Activated CD8-positive, alpha-beta memory T cell treated with anti-CD3 and anti-CD28 coated beads for 4 hours (primary cell): ENCODE results near the gene PLPPR5.

Experiments used
- DNase-seq, 2 donors: peaks; one replicate each; pipeline ENCODE4 v3.0.0-alpha.2; 2020; ENCODE audit warnings: low read depth in 2 of 2

Gene PLPPR5

DNA sequence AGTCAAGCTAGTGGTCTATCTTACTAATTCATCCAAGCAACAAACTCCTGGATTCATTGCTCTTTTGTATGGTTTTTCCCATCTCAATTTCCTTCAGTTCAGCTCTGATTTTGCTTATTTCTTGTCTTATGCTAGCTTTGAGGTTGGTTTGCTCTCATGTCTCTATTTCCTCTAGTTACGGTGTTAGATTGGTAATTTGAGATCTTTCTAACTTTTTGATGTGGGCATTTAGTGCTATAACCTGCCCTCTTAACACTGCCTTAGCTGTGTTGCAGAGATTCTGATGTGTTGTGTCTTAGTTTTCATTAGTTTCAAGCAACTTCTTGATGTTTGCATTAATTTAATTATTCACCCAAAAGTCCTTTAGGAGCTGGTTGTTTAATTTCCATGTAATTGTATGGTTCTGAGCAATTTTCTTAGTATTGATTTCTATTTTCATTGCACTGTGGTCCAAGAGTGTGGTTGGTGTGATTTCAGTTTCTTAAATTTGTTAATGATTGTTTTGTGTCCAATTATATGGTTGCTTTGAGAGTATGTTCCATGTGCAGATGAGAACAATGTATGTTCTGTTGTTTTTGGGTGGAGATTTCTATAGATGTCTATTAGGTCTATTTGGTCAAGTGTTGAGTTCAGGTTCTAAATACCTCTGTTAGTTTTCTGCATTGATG lies 154.6 kb downstream of the PLPPR5 start:
- no peak for DNase-seq

DNA sequence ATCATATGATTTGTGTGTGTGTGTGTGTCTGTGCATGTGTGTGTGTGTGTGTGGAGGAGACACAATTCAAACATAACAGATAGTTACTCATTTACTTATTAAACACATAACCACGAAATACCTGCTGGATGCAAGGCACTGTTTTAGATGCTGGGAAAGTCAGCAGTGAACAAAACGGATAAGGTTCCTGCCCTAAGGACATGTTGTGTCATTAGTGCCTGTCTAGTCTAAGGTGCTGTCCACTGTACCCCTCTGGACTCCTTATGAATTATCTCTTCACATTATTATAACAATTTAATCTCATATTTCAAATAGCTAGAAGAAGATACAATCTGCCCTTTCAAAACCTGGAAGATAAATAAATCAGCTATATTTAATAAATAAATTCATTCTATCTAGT lies 162.4 kb downstream of the PLPPR5 start:
- no peak for DNase-seq
